Breast epithelium (tissue), 3 donors: Measurements from ENCODE around the gene TRIM38.

Experiments
- CTCF ChIP-seq, 3 donors: fragments of 450-650 bp; IDR thresholded peaks; one replicate each; pipeline ENCODE4 v1.5.1; 2016 to 2017; ENCODE audit warnings: antibody characterized with exemption in 3 of 3, mild to moderate bottlenecking in 3 of 3, moderate library complexity in 3 of 3
- POLR2A ChIP-seq: fragments of 450-650 bp; IDR thresholded peaks from one replicate; pipeline ENCODE4 v1.6.1; 2016; ENCODE audit warnings: antibody characterized with exemption, mild to moderate bottlenecking, moderate library complexity
- POLR2AphosphoS5 ChIP-seq, 3 donors: sonication (generic); formaldehyde crosslinking; IDR thresholded peaks; one replicate each; pipeline ENCODE4 v1.6.1; 2017; ENCODE audit warnings: antibody characterized with exemption in 3 of 3

- no peak for TF ChIP-seq CTCF (IDR thresholded peaks at IDR 0.05)
- no peak for TF ChIP-seq POLR2A
- no peak for TF ChIP-seq POLR2AphosphoS5 (IDR thresholded peaks at IDR 0.05)
Observed at GRCh38 chr6:26031151-26031594, 68.6 kb downstream of the TRIM38 start.
